ENCODE measurements around the gene TNS1.

The TNS1 gene

GRCh38 chr2:217931846-217932560 is 70.8 kb downstream of the TNS1 start:
- no peak overlapping the region for H3K4me3 ChIP-seq (ENCODE audit: low read length)
- no peak for TF ChIP-seq CTCF (IDR thresholded peaks at IDR 0.05; ENCODE audit: insufficient read depth, low read depth, low read length, missing control alignments)
- no peak for DNase-seq (ENCODE audit: low read depth)

- DNase-seq (ENCODE audit: low read depth) = no peak
- TF ChIP-seq CTCF (IDR thresholded peaks at IDR 0.05; ENCODE audit: insufficient read depth, low read depth, low read length, missing control alignments) = no peak
- H3K4me3 ChIP-seq (ENCODE audit: low read length) = no peak overlapping the region
These were observed 71.8 kb downstream of the TNS1 start for GRCh38 chr2:217930761-217931563.

GRCh38 chr2:217929757-217930707 is 72.8 kb downstream of the TNS1 start:
- no peak for TF ChIP-seq CTCF (IDR thresholded peaks at IDR 0.05; ENCODE audit: insufficient read depth, low read depth, low read length, missing control alignments)
- no peak overlapping the region for H3K4me3 ChIP-seq (ENCODE audit: low read length)
- DNase-seq (ENCODE audit: low read depth) = peak; percentile 58

GRCh38 chr2:217929272-217929671 is 73.5 kb downstream of the TNS1 start:
- no peak overlapping the region for H3K4me3 ChIP-seq (ENCODE audit: low read length)
- TF ChIP-seq CTCF (IDR thresholded peaks at IDR 0.05; ENCODE audit: insufficient read depth, low read depth, low read length, missing control alignments) = no peak
- DNase-seq (ENCODE audit: low read depth) = no peak

- no peak for DNase-seq (ENCODE audit: low read depth)
- H3K4me3 ChIP-seq (ENCODE audit: low read length) = no peak overlapping the region
- no peak for TF ChIP-seq CTCF (IDR thresholded peaks at IDR 0.05; ENCODE audit: insufficient read depth, low read depth, low read length, missing control alignments)
These were observed 74.2 kb downstream of the TNS1 start for GRCh38 chr2:217928324-217929181.

All from epithelial cell of esophagus (primary cell).